Measurements from ENCODE around the gene SDK1.

The SDK1 gene

GRCh38 chr7:4174884-4175283 is 873.8 kb downstream of the SDK1 start:
- Histone ChIP-seq H4K20me1 (ENCODE audit: insufficient read depth, low read length) (no peaks in the 10 kb centered on the region), H3K27me3 (ENCODE audit: insufficient read depth, low read length, poor library complexity) (no peaks in the 10 kb centered on the region), H3K9me3 (ENCODE audit: insufficient read depth, low read length, severe bottlenecking) (no peaks in the 10 kb centered on the region), H3K9ac (ENCODE audit: low read depth, low read length) (no peak overlapping the region), H3K79me2 (ENCODE audit: insufficient read depth, low read length) (no peaks in the 10 kb centered on the region), H3K4me2 (ENCODE audit: insufficient read depth, low read length) (no peak overlapping the region), H3K4me3 (ENCODE audit: low read depth in 1 of 2, low read length in 2 of 2) (no peak overlapping the region), H3K4me1 (ENCODE audit: insufficient read depth, low read length) (no peaks in the 10 kb centered on the region), H2AFZ (ENCODE audit: low read depth, low read length) (no peak overlapping the region), H3K36me3 (ENCODE audit: insufficient read depth, low read length) (no peaks in the 10 kb centered on the region), H3K27ac (ENCODE audit: low read length) (no peak overlapping the region)
- DNase-seq (no peak), ATAC-seq (ENCODE audit: insufficient read depth, low read depth) (no peak)
- no peak for TF ChIP-seq CTCF (IDR thresholded peaks at IDR 0.05; ENCODE audit: borderline replicate concordance, extremely low read depth, low read length, poor library complexity, severe bottlenecking)
- no peak for TF ChIP-seq EZH2 (IDR thresholded peaks at IDR 0.05; ENCODE audit: borderline replicate concordance, low read depth, low read length, severe bottlenecking)

DNA sequence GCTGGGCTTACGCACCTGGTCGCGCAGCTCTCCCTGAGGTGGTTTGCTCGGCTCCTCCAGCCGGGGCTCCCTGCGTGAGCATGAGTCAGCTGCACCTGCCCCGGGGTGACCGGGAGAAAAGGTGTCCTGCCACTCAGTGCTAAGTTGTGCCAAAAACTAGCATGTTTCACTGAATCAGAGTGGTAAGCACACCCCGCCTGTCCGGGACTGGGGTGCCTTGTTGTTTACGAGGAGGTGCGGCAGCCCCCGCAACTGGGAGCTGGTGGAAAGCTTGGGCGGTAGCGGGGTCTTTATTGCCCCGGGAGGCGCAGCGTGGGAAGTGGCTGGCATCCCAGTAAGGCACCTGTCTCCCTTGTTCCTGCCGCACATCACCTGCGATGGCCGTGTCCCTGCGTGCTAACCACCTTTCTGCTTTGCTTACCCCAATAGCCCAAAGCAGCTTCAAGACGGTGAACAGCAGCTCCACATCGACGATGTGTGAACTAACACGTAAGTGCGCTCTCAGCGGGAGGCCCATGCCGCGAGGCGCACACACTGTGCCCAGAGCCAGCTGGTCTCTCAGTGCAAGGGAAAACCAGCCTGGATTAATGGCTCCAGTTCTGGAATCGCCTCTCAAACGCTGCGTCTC is 874.4 kb downstream of the SDK1 start:
- Histone ChIP-seq H3K4me3 (ENCODE audit: low read depth in 1 of 2, low read length in 2 of 2) (no peak overlapping the region), H4K20me1 (ENCODE audit: insufficient read depth, low read length) (no peaks in the 10 kb centered on the region), H3K4me1 (ENCODE audit: insufficient read depth, low read length) (no peaks in the 10 kb centered on the region), H3K4me2 (ENCODE audit: insufficient read depth, low read length) (no peak overlapping the region), H3K27me3 (ENCODE audit: insufficient read depth, low read length, poor library complexity) (no peaks in the 10 kb centered on the region), H3K9me3 (ENCODE audit: insufficient read depth, low read length, severe bottlenecking) (no peaks in the 10 kb centered on the region), H3K79me2 (ENCODE audit: insufficient read depth, low read length) (no peaks in the 10 kb centered on the region), H3K27ac (ENCODE audit: low read length) (no peak overlapping the region), H3K9ac (ENCODE audit: low read depth, low read length) (no peak overlapping the region), H2AFZ (ENCODE audit: low read depth, low read length) (no peak overlapping the region), H3K36me3 (ENCODE audit: insufficient read depth, low read length) (no peaks in the 10 kb centered on the region)
- DNase-seq = no peak
- TF ChIP-seq CTCF (IDR thresholded peaks at IDR 0.05; ENCODE audit: borderline replicate concordance, extremely low read depth, low read length, poor library complexity, severe bottlenecking) (no peak), EZH2 (IDR thresholded peaks at IDR 0.05; ENCODE audit: borderline replicate concordance, low read depth, low read length, severe bottlenecking) (no peak)
- no peak for ATAC-seq (ENCODE audit: insufficient read depth, low read depth)

- TF ChIP-seq CTCF (IDR thresholded peaks at IDR 0.05; ENCODE audit: borderline replicate concordance, extremely low read depth, low read length, poor library complexity, severe bottlenecking) (no peak), EZH2 (IDR thresholded peaks at IDR 0.05; ENCODE audit: borderline replicate concordance, low read depth, low read length, severe bottlenecking) (no peak)
- ATAC-seq (ENCODE audit: insufficient read depth, low read depth) (no peak), DNase-seq (no peak)
- Histone ChIP-seq H3K27ac (ENCODE audit: low read length) (no peak overlapping the region), H3K36me3 (ENCODE audit: insufficient read depth, low read length) (no peaks in the 10 kb centered on the region), H3K4me1 (ENCODE audit: insufficient read depth, low read length) (no peaks in the 10 kb centered on the region), H3K79me2 (ENCODE audit: insufficient read depth, low read length) (no peaks in the 10 kb centered on the region), H3K4me3 (ENCODE audit: low read depth in 1 of 2, low read length in 2 of 2) (no peak overlapping the region), H4K20me1 (ENCODE audit: insufficient read depth, low read length) (no peaks in the 10 kb centered on the region), H3K4me2 (ENCODE audit: insufficient read depth, low read length) (no peak overlapping the region), H2AFZ (ENCODE audit: low read depth, low read length) (no peak overlapping the region), H3K27me3 (ENCODE audit: insufficient read depth, low read length, poor library complexity) (no peaks in the 10 kb centered on the region), H3K9ac (ENCODE audit: low read depth, low read length) (no peak overlapping the region), H3K9me3 (ENCODE audit: insufficient read depth, low read length, severe bottlenecking) (no peaks in the 10 kb centered on the region)
Observed at GRCh38 chr7:4177001-4177400, 875.9 kb downstream of the SDK1 start.
